Dedifferentiated amniotic fluid mesenchymal stem cell (primary cell): ENCODE data around the gene TNXB.
"Not testable (repeated sequence)": the region's sequence is repeated elsewhere in the genome, so short reads cannot be mapped to it uniquely, and the experiment has no call there.

Source experiments
- DNase-seq: peaks from one replicate; pipeline ENCODE4 v3.0.0-alpha.2; 2016; ENCODE audit errors: extremely low spot score

The TNXB gene

DNA sequence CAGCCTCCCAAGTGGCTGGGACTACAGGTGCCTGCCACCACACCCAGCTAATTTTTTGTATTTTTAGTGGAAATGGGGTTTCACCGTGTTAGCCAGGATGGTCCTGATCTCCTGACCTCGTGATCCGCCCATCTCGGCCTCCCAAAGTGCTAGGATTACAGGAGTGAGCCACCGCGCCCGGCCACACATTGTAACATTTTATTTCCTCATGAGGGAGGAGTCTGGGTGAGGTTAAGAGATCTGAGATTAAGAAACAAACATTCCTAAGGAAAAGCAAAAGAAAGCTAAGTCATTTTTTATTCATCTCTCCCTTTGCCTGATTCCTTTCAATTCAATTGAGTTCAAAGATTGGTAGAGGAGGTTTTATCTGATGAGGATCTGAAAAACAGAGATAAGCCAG is 35.1 kb upstream of the TNXB start:
- not testable (repeated sequence) for DNase-seq

GRCh38 chr6:32140420-32141046 is 31.4 kb upstream of the TNXB start:
- no peak for DNase-seq

DNA sequence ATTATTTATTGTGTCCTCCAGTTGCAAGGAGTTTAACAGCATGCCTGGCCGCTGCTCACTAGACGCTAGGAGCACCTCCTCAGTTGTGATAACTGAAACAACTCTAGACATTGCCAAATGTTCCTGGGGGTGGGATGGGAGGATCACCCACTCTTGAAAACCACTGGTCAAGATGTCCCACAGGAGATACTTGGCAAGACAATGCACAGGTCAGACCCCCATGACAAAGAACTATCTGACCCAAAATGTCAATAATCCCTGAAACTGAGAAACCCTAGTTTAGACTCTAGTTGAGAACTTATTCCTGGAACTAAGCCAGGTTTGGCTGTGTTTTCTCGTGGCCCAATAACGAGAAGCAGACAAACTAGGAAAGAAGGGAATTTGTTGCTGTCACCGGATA is 30.5 kb upstream of the TNXB start:
- no peak for DNase-seq

DNA sequence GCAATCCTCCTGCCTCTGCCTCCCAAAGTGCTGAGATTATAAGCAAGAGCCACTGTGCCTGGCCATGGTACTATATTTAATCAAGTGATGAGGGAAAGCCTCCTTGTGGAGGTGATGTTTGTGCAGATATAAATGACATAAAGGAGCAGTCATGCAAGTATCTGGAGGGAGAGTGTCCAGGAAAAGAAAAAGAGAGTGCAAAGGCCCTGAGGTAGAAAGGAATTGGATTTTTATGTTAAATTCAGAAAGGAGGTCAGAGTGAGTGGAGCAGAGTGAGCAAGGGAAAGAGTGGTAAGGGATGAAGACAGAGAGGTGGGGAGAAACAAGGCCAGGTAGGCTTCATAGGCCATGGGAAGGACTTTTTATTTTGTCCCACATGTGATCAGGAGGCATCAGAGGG is 28.3 kb upstream of the TNXB start:
- DNase-seq: no peak

DNA sequence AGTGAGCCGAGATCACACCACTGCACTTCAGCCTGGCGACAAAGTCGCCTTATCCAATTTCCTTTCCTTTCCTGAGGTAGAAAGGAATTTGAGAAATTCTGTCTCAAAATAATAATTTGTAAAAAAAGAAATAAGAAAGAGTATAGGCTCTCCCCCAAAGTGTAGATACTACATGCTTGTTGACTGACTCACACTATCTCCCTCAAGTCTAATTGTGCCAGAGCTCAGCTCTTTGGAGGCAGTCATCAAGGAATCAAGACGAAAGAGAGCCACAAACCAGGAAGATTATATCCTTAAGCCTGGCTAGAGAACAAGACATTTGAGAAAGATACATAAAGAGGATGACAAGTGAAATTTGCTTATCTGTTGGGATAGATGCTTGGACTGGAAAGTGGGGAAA is 24.6 kb upstream of the TNXB start:
- DNase-seq: no peak

GRCh38 chr6:32132110-32132509 is 23.0 kb upstream of the TNXB start:
- no peak for DNase-seq

GRCh38 chr6:32131439-32131948 is 22.4 kb upstream of the TNXB start:
- DNase-seq: no peak

DNA sequence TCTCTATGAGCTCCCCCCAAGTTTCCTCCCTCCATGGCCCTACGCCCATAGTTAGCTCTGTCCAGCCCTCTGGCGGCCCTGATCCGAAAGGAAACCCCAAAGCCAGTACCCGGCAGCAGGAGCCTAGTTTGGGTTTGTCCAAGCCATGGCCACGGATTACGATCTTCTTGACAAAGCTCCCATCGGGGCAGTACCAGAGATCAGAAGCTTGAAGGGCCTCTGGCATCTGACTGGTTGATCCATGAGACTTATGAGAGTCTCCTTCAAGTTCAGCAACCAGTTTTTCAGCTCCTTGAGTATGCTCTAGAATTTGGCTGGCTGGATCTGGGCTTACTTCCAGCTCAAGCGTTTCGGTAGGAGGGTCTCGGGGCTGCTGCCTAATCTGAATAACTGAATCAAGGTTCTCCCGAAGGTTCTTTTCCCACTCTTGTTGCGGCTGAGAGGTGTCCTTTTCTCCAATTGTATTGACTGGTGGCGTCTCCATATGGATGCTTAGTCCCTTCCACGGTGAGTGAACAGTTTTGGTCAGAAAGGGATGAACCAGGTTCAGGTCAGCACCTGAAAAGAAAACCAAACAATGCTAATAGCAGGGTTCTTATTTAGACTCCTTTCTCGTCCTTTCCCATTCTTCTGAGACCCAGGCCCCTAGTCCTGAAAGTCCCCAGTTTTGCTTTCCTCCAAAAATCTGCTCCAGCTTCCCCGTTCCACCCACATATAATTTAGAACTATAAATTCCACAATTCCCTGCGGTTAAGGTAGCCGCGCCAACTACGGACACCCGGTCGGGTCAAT is 20.4 kb upstream of the TNXB start:
- peak; percentile 45 for DNase-seq

DNA sequence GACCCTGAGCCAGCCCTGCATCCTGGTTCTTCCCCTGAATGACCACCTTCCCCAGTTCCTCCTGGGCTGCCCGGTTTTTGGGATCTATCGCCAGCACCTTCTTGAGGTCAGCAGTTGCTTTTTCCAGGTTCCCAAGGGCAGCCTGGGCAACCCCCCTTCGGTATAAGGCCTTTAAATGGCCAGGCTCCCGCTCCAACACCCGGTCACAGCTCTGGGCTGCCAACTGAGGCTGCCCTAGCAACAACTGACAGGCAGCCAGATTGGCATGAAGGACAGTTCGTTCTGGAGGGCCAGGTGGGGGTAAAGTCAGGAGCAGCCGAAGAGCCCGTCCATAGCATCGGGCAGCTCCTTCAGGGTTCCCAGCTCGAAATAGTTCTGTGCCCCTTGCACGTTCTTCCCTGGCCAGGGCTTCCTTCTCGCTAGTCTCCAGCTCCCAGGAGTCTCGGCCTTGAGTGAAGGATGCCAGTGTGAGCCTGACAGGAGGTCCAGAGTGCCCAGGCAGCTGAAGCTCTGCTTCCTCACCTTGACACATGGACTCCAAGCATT is 19.7 kb upstream of the TNXB start:
- no peak for DNase-seq

DNA sequence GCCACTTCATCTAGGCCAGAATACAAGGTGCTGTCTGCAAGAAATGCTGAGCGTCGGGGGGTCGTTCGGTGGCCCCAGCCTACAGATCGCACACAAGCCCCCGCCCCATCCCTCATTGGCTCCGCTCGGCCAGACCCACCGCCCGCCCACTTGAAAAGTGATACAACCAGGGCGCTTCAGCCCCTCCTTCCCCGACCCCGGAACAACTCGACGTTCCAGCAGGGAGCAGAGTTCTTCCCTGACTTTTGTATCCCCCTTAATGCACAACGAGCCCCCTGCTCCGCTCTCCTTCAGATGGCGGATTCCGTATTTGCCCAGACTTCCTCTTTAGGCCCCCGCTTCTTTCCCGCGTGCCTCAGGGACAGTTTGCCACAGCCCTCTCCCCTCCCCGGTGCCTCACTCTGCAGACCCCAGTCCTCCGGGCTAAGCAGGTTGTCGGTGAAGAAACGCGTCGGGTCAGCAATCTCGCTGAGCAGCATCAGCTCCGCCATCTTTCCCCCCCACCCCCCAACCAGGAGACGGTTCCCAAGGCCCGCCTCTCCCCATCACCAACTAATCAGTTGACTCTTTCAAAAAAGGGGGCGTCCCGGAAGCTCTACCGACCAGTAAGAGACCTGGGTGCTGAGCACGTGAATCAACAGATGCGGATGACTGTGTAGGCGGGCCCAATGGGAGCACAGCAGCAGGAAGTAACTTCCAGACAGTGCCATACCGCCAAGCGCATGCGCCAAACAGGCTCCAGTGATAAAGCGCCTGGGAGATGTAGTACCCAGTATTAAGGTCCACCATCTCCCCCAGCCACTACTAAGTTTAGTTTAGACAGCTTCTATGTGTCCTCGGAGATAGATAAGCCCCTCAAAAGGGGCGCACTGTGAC is 18.8 kb upstream of the TNXB start, which contains the start of gene ATF6B:
ATF6B (minus strand) TSS at position 530 of the 876 bp plus-strand sequence; CDS start at position 491, 39 bp downstream.
- DNase-seq: peak; percentile 100

DNA sequence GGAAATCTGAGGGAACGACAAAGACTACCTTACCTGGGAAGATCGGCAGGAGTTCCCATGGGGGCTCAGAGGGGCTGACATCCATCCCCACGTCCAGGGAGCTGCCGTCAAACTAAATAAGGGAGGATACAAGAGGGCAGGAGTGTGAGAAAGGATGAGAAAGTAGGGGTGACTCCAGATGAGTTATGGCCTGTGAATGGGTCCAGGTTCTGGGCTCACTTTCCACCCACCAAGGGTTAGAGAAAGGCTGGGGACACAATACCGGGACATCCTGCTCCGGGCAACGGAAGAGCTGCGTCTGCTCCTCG is 18.2 kb upstream of the TNXB start:
- no peak for DNase-seq

DNA sequence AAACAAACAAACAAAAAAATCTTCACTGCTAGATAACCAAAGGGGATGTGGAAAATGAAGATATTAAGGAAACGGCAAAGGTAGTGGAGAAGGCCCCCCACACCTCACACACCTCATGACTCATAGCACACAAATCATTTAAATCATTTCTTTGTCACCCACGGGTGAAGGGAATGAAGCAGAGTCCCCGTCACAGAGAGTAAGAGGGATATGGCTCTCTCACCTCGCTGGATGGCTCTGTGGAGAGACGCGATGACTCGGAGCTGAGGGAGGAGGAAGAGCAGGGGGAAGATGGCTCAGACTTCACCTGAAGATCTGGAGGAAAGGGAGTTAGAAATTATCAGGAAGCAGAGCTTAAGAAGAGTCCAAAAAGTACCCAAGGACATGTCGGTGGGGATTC is 17.7 kb upstream of the TNXB start:
- no peak for DNase-seq

GRCh38 chr6:32123681-32124080 is 14.5 kb upstream of the TNXB start:
- DNase-seq: no peak

GRCh38 chr6:32120573-32121059 is 11.5 kb upstream of the TNXB start:
- DNase-seq: no peak

- peak; percentile 82 for DNase-seq
Measured at GRCh38 chr6:32118782-32119628, 9.9 kb upstream of the TNXB start.

DNA sequence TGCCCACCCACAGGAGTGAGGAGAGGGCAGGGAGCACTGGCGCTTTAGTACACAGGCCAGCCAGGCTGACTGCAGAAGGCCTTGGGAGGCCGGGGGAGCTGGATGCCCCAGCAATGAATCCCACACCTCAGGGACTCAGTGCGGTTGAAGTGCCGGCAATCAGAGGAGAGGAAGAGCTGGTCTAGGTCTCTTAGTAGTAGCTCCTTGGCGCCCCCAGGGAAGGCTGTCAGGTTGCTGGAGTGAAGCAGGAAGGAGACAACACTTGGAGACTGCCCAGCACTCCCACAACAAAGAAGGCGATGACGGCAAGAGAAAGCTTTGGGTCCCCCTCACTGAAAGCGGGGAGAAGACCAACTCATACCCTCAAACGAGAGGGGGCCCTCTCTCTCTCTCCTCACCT is 8.3 kb upstream of the TNXB start:
- DNase-seq: no peak

GRCh38 chr6:32116674-32117073 is 7.5 kb upstream of the TNXB start:
- no peak for DNase-seq

DNA sequence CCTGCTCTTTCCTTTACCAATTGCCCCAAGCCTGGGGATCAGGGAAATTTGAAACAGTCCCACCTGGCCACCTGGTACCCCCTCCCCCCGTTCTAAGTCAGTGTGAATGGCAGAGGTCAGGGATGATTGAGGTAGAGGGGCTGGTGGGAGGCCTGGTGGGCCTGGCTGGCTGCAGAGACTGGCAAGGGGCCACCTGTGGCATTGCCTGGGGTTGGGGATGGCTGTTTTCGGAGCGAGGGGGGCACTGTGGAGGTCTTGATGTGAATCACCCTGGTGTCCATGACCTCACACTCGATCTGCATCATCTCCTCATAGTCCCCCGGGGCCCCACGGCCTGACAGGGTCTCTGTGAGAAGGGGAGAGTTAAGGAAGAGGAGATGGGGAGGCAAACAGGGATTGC is 6.5 kb upstream of the TNXB start:
- no peak for DNase-seq

GRCh38 chr6:32114796-32115195 is 5.7 kb upstream of the TNXB start:
- DNase-seq: no peak

DNA sequence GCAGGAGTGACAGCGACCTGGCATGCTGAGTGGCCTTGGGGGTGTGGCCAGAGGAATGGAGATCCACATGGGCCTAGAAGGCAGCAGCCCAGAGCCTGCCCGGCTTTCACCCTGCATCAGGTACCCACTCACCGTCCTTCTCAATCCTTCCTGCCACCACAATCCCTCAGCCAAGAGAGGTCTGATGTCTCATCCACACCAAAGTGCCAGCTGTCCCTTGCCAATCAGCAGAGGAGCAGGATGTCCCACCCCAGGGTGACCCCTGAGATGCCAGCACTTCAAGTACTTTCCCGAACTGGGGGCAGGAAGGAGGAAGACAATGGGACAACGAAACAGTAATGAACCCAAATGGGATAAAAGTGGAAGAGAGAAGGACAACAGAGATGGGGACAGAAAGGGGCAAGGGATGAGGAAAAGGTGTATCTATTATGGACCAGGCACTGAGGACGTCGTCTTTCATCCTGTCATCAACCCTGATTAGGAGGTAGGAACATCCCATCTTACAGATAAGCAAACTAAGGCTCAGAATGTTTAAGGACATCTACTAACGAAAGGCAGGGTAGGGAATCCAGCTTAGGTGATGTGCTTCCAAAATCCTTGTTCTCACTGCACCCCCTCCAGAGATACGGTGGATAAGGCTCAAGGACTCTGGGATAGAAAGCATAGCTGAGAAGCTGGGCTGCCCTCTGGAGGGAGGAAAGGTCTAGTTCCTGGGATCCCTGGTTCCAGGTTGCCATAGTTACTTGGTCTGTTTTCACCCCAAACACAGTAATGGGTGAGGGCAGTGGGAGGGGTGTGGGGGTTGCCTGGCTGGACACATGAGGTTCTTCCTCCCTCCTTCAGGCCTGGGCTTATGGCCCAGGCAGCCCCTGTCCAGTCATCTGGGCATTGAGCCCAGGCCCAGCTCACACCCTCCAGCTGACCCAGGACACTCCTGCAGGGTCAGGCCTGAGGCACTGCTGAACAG is 4.5 kb upstream of the TNXB start:
- peak; percentile 86 for DNase-seq
